ENCODE data around the gene KDM6B. TPM values are rescaled to one million over a fixed set of nuclear protein-coding genes. Genes with fewer than 3 reads are reported as not detected.

KDM6B gene
- total RNA-seq, 1 experiment from 2014 or later, result 28.9 TPM

GRCh38 chr17:7842380-7843256 lies 8.6 kb downstream of the KDM6B start:
- no peak overlapping the region for H3K18ac ChIP-seq (ENCODE audit: insufficient read length, low read depth, low read length)
- H3K4ac ChIP-seq (ENCODE audit: low read depth, low read length), result no peak overlapping the region
- Mint-ChIP-seq H3K4me3 (peak overlapping the region; percentile 89 to 94), H3K9me3 (no peaks in the 10 kb centered on the region; a peak in 1 of 5 replicates), H3K27ac (peak overlapping the region in 1 of 3 experiments; percentile 57; a peak in 2 of 7 replicates), H3K36me3 (ENCODE audit: insufficient read depth in 1 of 3, low read depth in 3 of 3) (peaks cover 4 to 27% (median 18%) of the 10 kb centered on the region in 3 experiments; a peak in 6 of 7 replicates), H3K27me3 (ENCODE audit: low read depth) (peaks cover 30% of the 10 kb centered on the region), H3K4me1 (peaks cover 33 to 50% of the 10 kb centered on the region in 2 experiments)
- H3K79me1 ChIP-seq (ENCODE audit: insufficient read depth, low read depth, low read length, poor library complexity, severe bottlenecking), result no peaks in the 10 kb centered on the region
- no peak overlapping the region for H3K56ac ChIP-seq (ENCODE audit: insufficient read length, low read depth, low read length)
- no peaks in the 10 kb centered on the region for H3K9me3 ChIP-seq (ENCODE audit: control insufficient read depth, low read depth, low read length)
- H3K23me2 ChIP-seq (ENCODE audit: insufficient read length, low read depth, low read length, poor library complexity, severe bottlenecking), result peaks cover 29% of the 10 kb centered on the region
- peaks cover 28% of the 10 kb centered on the region; the same call in 1 of the 2 replicates for H3K27me3 ChIP-seq (ENCODE audit: insufficient read depth, low read length)
- H4K20me1 ChIP-seq (ENCODE audit: control insufficient read depth, insufficient read depth, insufficient read length), result no peaks in the 10 kb centered on the region
- H3K79me2 ChIP-seq (ENCODE audit: insufficient read depth, low read length), result no peaks in the 10 kb centered on the region
- H2AK5ac ChIP-seq (ENCODE audit: insufficient read length, low read length), result no peak overlapping the region
- no CpG with 5 or more reads among the region's 47 CpGs for WGBS (ENCODE audit: extremely low coverage, insufficient read length, low lambda C conversion rate)
- no peak overlapping the region for H3T11ph ChIP-seq (ENCODE audit: low read length)
- no peak overlapping the region for H3K14ac ChIP-seq (ENCODE audit: insufficient read depth, low read length)
- no peak overlapping the region for H2AFZ ChIP-seq (ENCODE audit: low read length)
- no peaks in the 10 kb centered on the region; the same call in 1 of the 2 replicates for H3K4me1 ChIP-seq (ENCODE audit: insufficient read depth, low read length)
- H4K5ac ChIP-seq (ENCODE audit: insufficient read length, low read depth, low read length), result no peak overlapping the region
- H4K8ac ChIP-seq (replicated peaks; ENCODE audit: insufficient read length, low read depth, low read length), result no peak overlapping the region
- DNase-seq, result peak; percentile 68
- H3K27ac ChIP-seq (ENCODE audit: insufficient read length, low read depth, low read length), result no peak overlapping the region
- no peak overlapping the region for H2BK120ac ChIP-seq (ENCODE audit: low read depth, low read length, poor library complexity, severe bottlenecking)
- TF ChIP-seq, protein P1, sequence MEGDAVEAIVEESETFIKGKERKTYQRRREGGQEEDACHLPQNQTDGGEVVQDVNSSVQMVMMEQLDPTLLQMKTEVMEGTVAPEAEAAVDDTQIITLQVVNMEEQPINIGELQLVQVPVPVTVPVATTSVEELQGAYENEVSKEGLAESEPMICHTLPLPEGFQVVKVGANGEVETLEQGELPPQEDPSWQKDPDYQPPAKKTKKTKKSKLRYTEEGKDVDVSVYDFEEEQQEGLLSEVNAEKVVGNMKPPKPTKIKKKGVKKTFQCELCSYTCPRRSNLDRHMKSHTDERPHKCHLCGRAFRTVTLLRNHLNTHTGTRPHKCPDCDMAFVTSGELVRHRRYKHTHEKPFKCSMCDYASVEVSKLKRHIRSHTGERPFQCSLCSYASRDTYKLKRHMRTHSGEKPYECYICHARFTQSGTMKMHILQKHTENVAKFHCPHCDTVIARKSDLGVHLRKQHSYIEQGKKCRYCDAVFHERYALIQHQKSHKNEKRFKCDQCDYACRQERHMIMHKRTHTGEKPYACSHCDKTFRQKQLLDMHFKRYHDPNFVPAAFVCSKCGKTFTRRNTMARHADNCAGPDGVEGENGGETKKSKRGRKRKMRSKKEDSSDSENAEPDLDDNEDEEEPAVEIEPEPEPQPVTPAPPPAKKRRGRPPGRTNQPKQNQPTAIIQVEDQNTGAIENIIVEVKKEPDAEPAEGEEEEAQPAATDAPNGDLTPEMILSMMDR (conservative IDR thresholded peaks at IDR 0.05), result no peak
- H2BK20ac ChIP-seq (ENCODE audit: low read depth, low read length, poor library complexity, severe bottlenecking), result no peak overlapping the region
- peak overlapping the region; percentile 27 for H3K9ac ChIP-seq (ENCODE audit: extremely low read depth, insufficient read length, low read length)
- peak overlapping the region; percentile 97 for H3K4me2 ChIP-seq (ENCODE audit: insufficient read depth, insufficient read length, low read length)
- no peak overlapping the region for H2BK5ac ChIP-seq (ENCODE audit: insufficient read length, low read length)
- no peak overlapping the region for H4K91ac ChIP-seq (ENCODE audit: insufficient read length, low read depth, low read length)
- no peak overlapping the region for H2BK12ac ChIP-seq (ENCODE audit: insufficient read length, low read depth, low read length)
- no peak overlapping the region for H3K23ac ChIP-seq (ENCODE audit: insufficient read length, low read depth, low read length)
- H2BK15ac ChIP-seq (ENCODE audit: low read depth, low read length), result no peak overlapping the region

Data from H9 (cell line).